ENCODE data around the gene LITAF. TPM values are rescaled to one million over a fixed set of nuclear protein-coding genes. Genes with fewer than 3 reads are reported as not detected.
A peak's percentile ranks its signal among the peaks of the same experiment; 100 is the strongest.

The LITAF gene
- 68.6 and 95.0 TPM in 2 replicates for total RNA-seq (2014; rRNA removed; shearing (Covaris generic))

DNA sequence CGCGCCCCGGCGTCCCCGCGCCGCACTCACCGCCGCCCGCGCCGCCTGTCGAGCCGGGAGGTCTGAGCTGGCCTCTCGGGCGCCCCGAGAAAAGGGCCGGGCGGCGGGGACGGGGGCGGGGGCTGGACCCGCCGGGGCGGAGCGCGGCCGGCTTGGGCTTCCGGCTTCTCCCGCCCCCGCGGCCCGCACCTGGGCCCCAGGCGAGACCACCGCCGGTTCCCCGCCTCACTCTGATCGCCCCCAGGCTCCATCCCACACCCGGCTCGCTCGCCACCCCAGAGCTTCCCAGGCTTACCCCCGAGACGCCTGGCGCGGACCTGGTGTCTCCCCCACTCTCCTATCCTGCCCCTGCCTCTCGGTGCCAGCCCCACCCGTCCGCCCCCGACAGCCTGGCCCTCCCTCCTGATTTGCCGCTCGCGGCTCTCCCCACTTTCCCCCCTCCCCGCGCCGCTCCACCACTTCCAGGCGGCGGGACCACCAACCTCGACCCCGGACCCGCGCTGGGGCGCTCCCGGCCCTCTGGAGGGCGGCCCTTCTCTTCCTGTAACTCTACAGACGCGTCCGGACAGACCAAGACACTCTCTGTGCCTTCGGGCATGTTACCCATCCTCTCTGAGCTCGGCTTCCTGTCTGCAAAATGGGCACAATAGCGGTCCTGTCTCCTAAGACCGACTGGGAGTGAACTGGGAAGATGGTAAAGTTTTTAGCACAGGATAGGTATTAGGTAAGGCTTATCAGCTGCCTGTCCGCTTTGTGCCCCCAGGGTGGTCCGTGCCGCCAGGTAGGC is at the start of gene LITAF:
Gene LITAF, minus strand, starts transcription at position 64 of the 787 bp plus-strand sequence. CDS start 30,189 bp downstream, outside the sequence.
- peak; percentile 66 for DNase-seq (ENCODE audit: low read depth)

GRCh38 chr16:11636172-11636721 is 49.5 kb upstream of the LITAF start:
- DNase-seq (ENCODE audit: low read depth): no peak

DNA sequence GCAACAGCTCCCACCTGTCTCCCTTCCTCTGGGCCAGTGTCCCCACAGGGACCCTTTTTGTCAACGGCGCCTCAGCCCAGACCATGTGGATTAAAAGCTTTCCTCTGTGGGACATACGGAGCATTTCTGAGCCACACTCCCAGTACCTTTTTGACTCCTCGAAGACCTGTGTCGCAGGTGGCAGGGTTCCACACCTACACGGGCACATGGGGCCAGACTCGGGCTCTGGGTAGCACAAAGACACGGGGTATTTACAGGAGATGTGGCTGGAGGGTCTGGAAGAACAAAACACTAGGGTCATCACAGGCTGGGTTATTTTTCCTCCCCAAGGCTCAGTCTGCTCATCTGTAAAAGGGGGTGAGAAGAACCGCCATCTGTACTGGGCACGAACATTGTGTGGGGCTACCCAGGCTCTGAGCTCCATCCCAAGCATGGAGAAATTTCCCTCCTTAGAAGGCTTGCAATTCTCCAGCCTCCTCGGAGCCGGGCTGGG is 49.0 kb upstream of the LITAF start:
- DNase-seq (ENCODE audit: low read depth): no peak

DNA sequence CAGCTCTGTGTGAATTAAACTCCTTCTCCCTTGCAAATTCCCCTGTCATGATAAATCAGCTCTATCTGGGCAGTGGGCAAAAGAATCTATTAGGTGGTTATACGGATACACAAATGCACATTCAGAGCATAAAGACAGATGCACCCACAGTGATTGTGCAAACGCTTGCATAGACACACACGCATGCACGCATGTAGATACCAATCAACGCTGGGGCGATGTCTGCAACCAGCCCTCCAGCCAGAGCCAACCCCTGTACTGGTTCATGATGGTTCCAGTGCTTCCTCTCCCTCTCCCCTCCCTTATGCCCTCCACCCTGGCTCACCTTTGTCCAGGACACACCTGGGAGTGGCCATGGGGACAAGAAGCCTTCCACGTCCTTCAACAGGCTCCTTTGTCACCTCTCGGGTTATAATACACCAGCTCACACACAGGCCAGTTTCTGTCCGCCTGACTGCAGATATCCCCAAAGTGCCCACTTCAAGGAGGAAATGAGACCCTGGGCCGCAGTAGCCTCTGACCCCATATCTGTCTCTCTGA is 48.5 kb upstream of the LITAF start:
- DNase-seq (ENCODE audit: low read depth): no peak

GRCh38 chr16:11634312-11634711 is 47.6 kb upstream of the LITAF start:
- DNase-seq (ENCODE audit: low read depth): no peak

DNA sequence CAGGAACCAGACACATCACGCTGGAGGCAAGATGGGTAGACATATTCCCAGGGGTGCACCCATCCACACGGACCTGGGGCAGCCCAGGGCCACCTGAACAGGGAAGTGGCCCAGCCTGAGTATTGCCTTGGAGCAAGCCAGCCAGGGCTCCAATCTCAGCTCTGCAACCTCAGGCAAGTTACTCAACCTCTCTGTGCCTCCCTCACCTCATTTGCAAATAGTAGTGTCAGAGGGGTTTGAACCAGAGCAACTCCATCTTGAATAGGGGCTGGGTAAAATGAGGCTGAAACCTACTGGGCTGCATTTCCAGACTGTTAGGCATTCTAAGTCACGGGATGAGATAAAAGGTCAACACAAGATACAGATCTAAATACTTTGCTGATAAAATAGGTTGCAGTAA is 46.4 kb upstream of the LITAF start:
- no peak for DNase-seq (ENCODE audit: low read depth)

- DNase-seq (ENCODE audit: low read depth): peak; percentile 50
These were observed 45.8 kb upstream of the LITAF start for GRCh38 chr16:11632455-11632939.

DNA sequence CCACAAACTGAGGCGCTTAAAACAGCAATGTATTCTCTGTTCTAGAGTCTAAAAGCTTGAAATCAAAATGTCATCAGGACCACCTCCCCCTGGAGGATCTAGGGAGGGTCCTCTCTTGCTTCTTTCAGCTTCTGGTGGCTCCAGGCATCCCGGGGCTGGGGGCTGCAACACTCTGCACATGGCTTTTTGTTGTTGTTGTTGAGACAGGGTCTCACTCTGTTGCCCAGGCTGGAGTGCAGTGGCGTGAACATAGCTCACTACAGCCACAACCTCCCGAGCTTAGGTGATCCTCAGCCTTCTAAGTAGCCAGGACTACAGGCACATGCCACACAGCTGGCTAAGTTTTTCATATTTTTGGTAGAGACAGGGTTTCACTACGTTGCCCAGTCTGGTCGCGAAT is 44.5 kb upstream of the LITAF start:
- DNase-seq (ENCODE audit: low read depth): no peak

GRCh38 chr16:11630768-11631056 is 44.0 kb upstream of the LITAF start:
- DNase-seq (ENCODE audit: low read depth): no peak

DNA sequence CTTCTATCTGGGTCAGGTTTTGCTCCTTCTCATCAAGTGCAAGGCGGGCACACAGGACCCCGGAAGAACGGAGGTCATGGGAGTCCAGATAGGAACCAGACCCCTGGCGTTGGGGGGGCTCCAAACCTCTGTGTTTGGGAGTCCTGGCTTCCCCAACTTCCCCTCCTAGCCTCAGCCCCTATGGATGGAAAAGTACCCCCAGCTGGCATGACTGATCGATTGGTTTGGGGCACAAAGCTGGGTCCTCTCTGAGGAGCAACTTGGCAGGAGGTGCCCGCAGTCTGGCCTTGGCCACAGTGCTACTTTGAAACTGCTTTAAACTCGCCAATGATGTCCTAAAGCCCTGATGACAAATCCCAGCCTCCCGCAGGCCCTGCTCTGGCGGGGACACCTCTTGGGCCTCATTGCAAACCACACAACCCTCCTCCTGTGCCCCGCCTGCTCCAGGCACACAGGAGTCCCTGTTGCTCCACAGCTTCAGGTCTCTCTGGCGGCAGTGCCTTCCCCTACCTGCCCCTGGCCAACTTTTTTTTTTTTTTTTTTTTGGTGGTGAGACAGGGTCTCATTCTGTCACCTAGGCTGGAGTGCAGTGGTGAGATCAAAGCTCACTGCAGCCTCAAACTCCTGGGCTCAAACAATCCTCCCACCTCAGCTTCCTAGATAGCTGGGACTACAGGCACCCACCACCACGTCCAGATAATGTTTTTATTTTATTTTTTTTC is 43.5 kb upstream of the LITAF start:
- DNase-seq (ENCODE audit: low read depth): peak; percentile 78

GRCh38 chr16:11629071-11630030 is 42.6 kb upstream of the LITAF start:
- DNase-seq (ENCODE audit: low read depth): no peak

- DNase-seq (ENCODE audit: low read depth): peak; percentile 99
These were observed 41.2 kb upstream of the LITAF start for GRCh38 chr16:11627822-11628457.

GRCh38 chr16:11627292-11627663 is 40.6 kb upstream of the LITAF start:
- no peak for DNase-seq (ENCODE audit: low read depth)

DNA sequence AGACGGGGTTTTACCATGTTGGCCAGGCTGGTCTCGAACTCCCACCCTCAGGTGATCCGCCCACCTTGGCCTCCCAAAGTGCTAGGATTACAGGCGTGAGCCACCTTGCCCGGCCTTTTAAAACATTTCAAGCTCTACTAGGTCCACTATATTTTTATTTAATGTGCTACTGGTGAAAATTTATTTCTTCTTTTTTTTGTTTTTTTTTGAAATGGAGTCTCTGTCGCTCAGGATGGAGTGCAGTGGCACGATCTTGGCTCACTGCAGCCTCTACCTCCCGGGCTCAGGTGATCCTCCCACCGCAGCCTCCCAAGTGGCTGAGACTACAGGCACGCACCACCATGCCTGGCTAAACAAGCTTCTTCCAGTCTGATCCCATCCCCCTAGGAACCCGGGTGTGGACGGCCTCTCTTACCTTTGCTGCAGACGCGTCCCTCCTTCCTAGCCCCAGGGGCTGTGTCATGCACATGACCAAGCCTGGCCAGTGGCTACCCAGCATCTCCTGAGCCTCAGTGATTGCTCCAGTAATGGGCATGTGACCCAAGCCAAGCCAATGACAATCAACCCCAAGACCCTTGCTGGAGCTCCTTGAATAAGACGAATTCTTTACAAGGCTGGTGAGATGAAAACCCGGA is 40.1 kb upstream of the LITAF start:
- DNase-seq (ENCODE audit: low read depth): no peak

DNA sequence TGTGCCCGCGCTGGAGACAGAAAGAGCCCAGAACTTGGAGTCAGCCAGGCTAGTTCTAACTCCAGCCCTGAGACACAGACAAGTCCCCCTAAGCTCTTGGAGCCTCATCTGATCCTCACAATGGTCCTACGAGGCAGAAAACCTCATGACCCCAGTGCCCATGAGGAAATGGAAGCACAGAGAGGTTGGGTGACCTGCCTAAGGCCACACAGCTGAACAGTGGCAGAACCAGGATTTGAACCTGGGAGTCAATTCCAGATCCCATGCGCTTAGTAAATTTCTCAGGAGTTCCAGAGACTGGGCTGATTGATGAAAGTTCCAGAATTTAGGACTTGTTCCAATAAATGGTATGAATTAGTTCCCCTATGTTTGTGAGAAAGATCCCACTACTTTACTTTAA is 39.0 kb upstream of the LITAF start:
- DNase-seq (ENCODE audit: low read depth): no peak

DNA sequence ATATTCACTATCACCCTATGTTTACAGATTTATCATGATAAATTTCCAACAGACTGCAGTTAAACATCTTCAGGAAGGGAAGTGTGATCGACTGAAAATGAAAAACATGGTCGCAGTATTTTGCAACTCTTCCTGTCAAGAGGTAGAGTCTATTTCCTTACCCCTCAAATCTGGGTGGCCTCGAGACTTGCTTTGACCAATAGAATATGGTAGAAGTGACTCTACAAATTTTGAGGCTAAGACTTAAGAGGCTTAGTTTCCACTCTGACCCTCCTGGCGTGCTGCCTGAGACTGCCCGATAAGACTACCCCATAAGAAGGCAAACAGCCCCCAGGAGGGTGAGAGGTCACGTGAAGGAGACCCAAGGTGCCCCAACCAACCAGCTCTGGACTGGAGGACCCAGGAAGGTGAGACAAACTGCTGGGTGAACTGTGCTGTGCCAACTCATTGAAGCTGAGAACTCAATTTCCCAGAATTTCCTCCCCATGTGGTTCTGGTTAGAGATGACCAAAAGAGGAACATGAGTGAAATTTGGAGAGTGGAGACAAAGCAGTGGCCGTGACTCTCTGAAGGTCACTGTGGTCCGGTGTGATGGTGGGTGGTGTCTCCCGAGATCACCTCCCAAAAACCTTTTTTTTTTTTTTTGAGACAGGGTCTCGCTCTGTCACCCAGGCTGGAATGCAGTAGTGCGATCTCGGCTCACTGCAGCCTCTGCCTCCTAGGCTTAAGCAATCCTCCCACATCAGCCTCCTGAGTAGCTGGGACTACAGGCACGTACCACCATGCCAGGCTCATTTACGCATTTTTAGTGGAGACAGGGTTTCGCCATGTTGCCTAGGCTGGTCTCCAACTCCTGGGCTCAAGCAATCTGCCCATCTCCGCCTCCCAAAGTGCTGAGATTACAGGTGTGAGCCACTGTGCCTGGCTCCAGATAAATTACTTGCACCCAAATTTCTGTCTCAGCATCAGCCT is 38.2 kb upstream of the LITAF start:
- DNase-seq (ENCODE audit: low read depth): no peak

GRCh38 chr16:11624205-11624604 is 37.5 kb upstream of the LITAF start:
- DNase-seq (ENCODE audit: low read depth): no peak

GRCh38 chr16:11621920-11622651 is 35.4 kb upstream of the LITAF start:
- no peak for DNase-seq (ENCODE audit: low read depth)
